OCI-LY1 (cell line): ENCODE results near the gene BAZ2A.

Source experiments
- H2AFZ ChIP-seq: fragments of 200-600 bp; sonication (generic), shearing (Covaris generic); 2 replicates; pipeline ENCODE4 v1.6.0; 2014; ENCODE audit warnings: antibody characterized with exemption, mild to moderate bottlenecking, low read length
- H3F3A ChIP-seq: fragments of 200-600 bp; sonication (generic), shearing (Covaris generic); 2 replicates; pipeline ENCODE4 v1.6.0; 2014; ENCODE audit warnings: mild to moderate bottlenecking, antibody characterized with exemption, low read length, moderate library complexity; ENCODE audit not compliant: insufficient read depth
- H3K27ac ChIP-seq: fragments of 200-600 bp; sonication (generic); 2 replicates; pipeline ENCODE4 v1.5.1; 2014; ENCODE audit warnings: low read length, mixed run types, mild to moderate bottlenecking, low read depth; ENCODE audit not compliant: poor library complexity, severe bottlenecking
- H3K27me3 ChIP-seq: fragments of 200-600 bp; sonication (generic); 2 replicates; pipeline ENCODE4 v1.6.0; 2014; ENCODE audit warnings: antibody characterized with exemption, mild to moderate bottlenecking, low read length, moderate library complexity; ENCODE audit not compliant: insufficient read depth
- H3K36me3 ChIP-seq: fragments of 200-600 bp; sonication (generic); 2 replicates; pipeline ENCODE4 v1.6.1; 2014; ENCODE audit warnings: mild to moderate bottlenecking, antibody characterized with exemption, low read length, moderate library complexity, mixed read lengths; ENCODE audit not compliant: insufficient read depth
- H3K4me1 ChIP-seq: fragments of 200-600 bp; sonication (generic); 2 replicates; pipeline ENCODE4 v1.5.1; 2014; ENCODE audit warnings: mild to moderate bottlenecking, low read length, moderate library complexity; ENCODE audit not compliant: insufficient read depth, severe bottlenecking
- H3K4me2 ChIP-seq: fragments of 200-600 bp; sonication (generic), shearing (Covaris generic); 2 replicates; pipeline ENCODE4 v1.6.1; 2014; ENCODE audit warnings: low read length
- H3K4me3 ChIP-seq: fragments of 200-600 bp; sonication (generic); 2 replicates; pipeline ENCODE4 v1.5.1; 2014; ENCODE audit warnings: low read length, low read depth, mild to moderate bottlenecking, mixed read lengths; ENCODE audit not compliant: poor library complexity, severe bottlenecking
- H3K79me2 ChIP-seq: fragments of 200-600 bp; shearing (Covaris generic); 2 replicates; pipeline ENCODE4 v1.6.1; 2016; ENCODE audit warnings: mixed run types, low read length, mixed read lengths; ENCODE audit not compliant: insufficient read depth
- H3K9ac ChIP-seq: fragments of 200-600 bp; sonication (generic), shearing (Covaris generic); 2 replicates; pipeline ENCODE4 v1.6.1; 2014; ENCODE audit warnings: mild to moderate bottlenecking, low read length, mixed read lengths
- H3K9me2 ChIP-seq: fragments of 200-600 bp; sonication (generic), shearing (Covaris generic); 2 replicates; pipeline ENCODE4 v1.6.1; 2014; ENCODE audit warnings: low read depth, mild to moderate bottlenecking, low read length, mixed read lengths
- H3K9me3 ChIP-seq: fragments of 200-600 bp; shearing (Covaris generic); 2 replicates; pipeline ENCODE4 v1.6.1; 2014; ENCODE audit warnings: low read length, mixed read lengths
- H4K20me1 ChIP-seq: fragments of 200-600 bp; sonication (generic), shearing (Covaris generic); 2 replicates; pipeline ENCODE4 v1.6.0; 2016; ENCODE audit warnings: mild to moderate bottlenecking, low read length; ENCODE audit not compliant: insufficient read depth
- EZH2 ChIP-seq: fragments of 200-600 bp; sonication (generic), shearing (Covaris generic); IDR thresholded peaks from 2 replicates; pipeline ENCODE4 v1.8.0; 2017; ENCODE audit warnings: borderline replicate concordance, mixed run types, mild to moderate bottlenecking, antibody characterized with exemption, low read length, moderate library complexity, mixed read lengths
- TF ChIP-seq, protein P1 (sequence below): fragments of 200-600 bp; sonication (generic), shearing (Covaris generic); IDR thresholded peaks from 2 replicates; pipeline ENCODE4 v1.5.1; 2017; ENCODE audit warnings: mild to moderate bottlenecking, antibody characterized with exemption, low read length, moderate library complexity, mixed read lengths

Gene BAZ2A

DNA sequence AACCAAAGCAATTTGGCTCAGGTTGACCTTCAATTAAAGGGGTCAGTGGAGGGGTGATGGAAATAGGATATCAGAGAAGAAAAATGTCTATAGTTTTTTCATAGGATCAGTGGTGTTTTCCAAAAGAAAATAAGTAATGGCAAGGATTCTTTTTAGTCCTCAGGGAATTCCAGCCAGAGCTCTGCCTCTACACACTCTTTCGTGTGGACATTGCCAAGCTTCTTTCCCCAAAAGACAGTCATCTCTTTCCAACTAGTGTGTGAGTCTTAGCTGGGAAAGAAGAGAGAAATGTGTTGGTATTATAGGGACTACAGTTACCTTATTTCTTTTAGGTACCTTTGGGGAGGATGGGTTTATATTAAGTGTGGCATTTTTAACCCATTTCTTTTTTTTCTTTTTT is 62.0 kb downstream of the BAZ2A start:
- Histone ChIP-seq H2AFZ (no peak overlapping the region), H3K79me2 (no peaks in the 10 kb centered on the region), H3F3A (no peaks in the 10 kb centered on the region), H3K4me3 (no peak overlapping the region), H3K4me1 (peaks cover 4% of the 10 kb centered on the region), H3K4me2 (no peak overlapping the region), H3K27ac (no peak overlapping the region), H3K36me3 (no peaks in the 10 kb centered on the region), H3K9me3 (no peaks in the 10 kb centered on the region), H3K27me3 (no peaks in the 10 kb centered on the region; the same call in 1 of the 2 replicates), H4K20me1 (no peaks in the 10 kb centered on the region), H3K9me2 (no peaks in the 10 kb centered on the region), H3K9ac (no peak overlapping the region)
- TF ChIP-seq, protein P1, sequence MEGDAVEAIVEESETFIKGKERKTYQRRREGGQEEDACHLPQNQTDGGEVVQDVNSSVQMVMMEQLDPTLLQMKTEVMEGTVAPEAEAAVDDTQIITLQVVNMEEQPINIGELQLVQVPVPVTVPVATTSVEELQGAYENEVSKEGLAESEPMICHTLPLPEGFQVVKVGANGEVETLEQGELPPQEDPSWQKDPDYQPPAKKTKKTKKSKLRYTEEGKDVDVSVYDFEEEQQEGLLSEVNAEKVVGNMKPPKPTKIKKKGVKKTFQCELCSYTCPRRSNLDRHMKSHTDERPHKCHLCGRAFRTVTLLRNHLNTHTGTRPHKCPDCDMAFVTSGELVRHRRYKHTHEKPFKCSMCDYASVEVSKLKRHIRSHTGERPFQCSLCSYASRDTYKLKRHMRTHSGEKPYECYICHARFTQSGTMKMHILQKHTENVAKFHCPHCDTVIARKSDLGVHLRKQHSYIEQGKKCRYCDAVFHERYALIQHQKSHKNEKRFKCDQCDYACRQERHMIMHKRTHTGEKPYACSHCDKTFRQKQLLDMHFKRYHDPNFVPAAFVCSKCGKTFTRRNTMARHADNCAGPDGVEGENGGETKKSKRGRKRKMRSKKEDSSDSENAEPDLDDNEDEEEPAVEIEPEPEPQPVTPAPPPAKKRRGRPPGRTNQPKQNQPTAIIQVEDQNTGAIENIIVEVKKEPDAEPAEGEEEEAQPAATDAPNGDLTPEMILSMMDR = no peak
- TF ChIP-seq EZH2 = no peak

DNA sequence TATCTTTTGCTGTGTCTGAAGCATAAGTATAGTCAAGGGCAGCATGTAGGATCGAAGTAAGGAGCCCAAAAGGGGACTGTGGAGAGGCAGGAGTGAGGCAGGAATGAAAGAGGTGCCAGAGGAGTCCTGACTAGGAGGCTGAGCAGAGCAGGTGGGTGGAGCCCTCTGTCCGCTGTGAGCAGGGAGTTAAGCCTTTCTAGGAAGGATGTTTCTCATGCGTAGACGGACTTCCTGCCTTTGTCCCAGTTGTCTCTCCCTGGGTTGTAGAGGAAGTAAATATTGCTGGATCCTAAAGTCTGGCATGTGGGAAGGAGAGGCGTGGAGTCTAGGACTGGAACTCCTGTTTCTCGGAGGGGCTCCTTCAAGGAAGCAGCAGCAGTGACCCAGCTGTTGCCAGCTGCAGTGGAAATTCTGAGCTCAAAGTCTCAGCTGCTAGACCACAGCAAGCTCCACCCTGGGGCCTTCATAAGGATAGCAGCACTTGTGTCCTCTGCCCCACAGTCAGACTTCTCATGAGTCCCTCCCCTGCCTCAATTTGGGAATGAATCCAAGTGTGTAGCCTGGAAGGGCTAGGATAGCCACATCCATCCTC is 64.5 kb downstream of the BAZ2A start:
- peak overlapping the region; percentile 37; the same call in 1 of the 2 replicates for H3K4me2 ChIP-seq
- H3F3A ChIP-seq = no peaks in the 10 kb centered on the region
- H3K27me3 ChIP-seq = no peaks in the 10 kb centered on the region
- H3K36me3 ChIP-seq = no peaks in the 10 kb centered on the region
- no peaks in the 10 kb centered on the region for H3K9me3 ChIP-seq
- H4K20me1 ChIP-seq = no peaks in the 10 kb centered on the region
- TF ChIP-seq EZH2 = no peak
- TF ChIP-seq, protein P1 = no peak
- H3K79me2 ChIP-seq = no peaks in the 10 kb centered on the region
- H2AFZ ChIP-seq = no peak overlapping the region
- H3K4me3 ChIP-seq = no peak overlapping the region
- H3K27ac ChIP-seq = no peak overlapping the region
- H3K9ac ChIP-seq = no peak overlapping the region
- peaks cover 4% of the 10 kb centered on the region for H3K4me1 ChIP-seq
- H3K9me2 ChIP-seq = no peaks in the 10 kb centered on the region

DNA sequence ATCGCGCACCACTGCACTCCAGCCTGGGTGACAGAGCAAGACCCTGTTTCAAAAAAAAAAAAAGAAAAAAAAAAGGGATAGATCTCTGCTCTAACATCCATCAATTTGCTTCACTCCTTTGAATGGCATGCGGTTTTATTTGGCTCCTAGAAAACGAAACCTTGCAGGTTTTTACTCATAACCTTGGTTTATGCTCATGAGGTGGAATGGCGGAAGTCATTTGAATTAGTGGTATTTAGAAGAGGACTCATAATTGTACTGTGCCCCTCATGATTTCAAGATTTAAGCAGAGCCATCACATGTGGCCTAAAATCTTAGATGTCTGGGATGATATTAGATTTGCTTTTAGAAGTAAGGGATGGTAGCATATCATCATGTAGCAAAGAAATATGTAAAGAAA is 79.1 kb downstream of the BAZ2A start:
- H3K9me2 ChIP-seq = no peaks in the 10 kb centered on the region
- H3K9ac ChIP-seq = no peak overlapping the region
- no peaks in the 10 kb centered on the region for H3K9me3 ChIP-seq
- no peak for TF ChIP-seq EZH2
- TF ChIP-seq, protein P1 = no peak
- no peak overlapping the region for H3K4me3 ChIP-seq
- H3K4me2 ChIP-seq = no peak overlapping the region
- no peaks in the 10 kb centered on the region for H3K27me3 ChIP-seq
- no peak overlapping the region for H2AFZ ChIP-seq
- H3F3A ChIP-seq = no peaks in the 10 kb centered on the region
- no peaks in the 10 kb centered on the region for H3K79me2 ChIP-seq
- H3K27ac ChIP-seq = no peak overlapping the region
- H3K36me3 ChIP-seq = no peaks in the 10 kb centered on the region
- no peaks in the 10 kb centered on the region for H3K4me1 ChIP-seq
- no peaks in the 10 kb centered on the region for H4K20me1 ChIP-seq
